GM19023 (cell line): Measurements from ENCODE around the gene MAP7D1.
"Not testable (repeated sequence)": the region's sequence is repeated elsewhere in the genome, so short reads cannot be mapped to it uniquely, and the experiment has no call there.

ENCODE experiments used
- ATAC-seq: cut with Tn5 transposase; IDR thresholded peaks from one replicate; pipeline ENCODE4 v1.9.1; 2021; ENCODE audit warnings: mild to moderate bottlenecking, moderate library complexity; ENCODE audit not compliant: unreplicated experiment

MAP7D1 gene

GRCh38 chr1:36151134-36151844 is 4.7 kb upstream of the MAP7D1 start:
- ATAC-seq, result no peak

DNA sequence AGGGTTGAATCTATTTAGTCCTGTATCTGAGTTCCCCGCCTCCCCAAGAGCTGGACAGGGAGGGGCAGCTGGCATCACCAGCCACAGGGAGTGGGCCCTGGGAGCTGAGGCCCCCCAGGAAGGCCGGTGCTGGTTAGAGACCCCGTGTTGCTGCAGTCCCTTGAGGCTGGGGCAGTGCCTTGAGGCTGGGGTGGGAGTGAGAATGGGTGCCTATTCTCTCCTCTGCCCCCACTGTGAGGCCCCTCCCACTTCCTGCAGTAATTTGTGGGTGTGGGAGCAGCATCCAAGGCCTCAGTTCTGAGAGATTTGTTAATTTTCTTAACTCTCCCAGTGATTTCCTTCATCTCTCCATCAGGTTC is 4.1 kb upstream of the MAP7D1 start:
- no peak for ATAC-seq

GRCh38 chr1:36153476-36153875 is 2.5 kb upstream of the MAP7D1 start:
- no peak for ATAC-seq

GRCh38 chr1:36154335-36154734 is 1.6 kb upstream of the MAP7D1 start:
- no peak for ATAC-seq

DNA sequence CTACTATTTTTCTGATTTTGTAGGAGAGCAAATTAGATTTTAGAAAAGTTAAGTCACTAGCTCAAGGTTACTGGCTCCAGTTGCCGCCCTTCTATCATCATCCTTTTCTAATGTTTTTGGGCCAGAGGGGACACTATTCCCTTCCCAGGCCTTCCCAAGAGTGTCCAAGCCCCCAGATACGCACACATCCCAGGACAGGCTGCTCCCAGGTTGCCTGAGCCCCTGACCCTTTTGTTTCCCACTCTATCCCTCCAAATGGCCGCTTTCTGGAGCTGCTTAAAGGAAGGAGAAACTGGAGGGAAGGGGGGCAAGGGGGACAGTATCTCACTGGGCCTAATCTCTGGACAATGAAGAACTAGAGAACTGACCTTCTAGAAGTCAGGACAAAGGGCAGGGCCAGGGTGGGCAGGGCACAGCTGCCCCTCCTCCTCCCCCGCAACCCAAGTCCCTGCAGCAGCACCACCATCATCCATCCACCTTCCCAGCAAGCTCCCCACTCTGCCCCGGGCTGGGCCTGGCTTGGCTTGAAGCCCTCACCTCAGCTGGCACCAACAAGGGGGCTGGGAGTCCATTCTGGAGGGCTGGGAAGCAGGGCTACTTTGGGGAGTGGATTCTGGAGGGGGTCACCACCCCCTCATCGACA is 1.1 kb upstream of the MAP7D1 start:
- ATAC-seq, result no peak

DNA sequence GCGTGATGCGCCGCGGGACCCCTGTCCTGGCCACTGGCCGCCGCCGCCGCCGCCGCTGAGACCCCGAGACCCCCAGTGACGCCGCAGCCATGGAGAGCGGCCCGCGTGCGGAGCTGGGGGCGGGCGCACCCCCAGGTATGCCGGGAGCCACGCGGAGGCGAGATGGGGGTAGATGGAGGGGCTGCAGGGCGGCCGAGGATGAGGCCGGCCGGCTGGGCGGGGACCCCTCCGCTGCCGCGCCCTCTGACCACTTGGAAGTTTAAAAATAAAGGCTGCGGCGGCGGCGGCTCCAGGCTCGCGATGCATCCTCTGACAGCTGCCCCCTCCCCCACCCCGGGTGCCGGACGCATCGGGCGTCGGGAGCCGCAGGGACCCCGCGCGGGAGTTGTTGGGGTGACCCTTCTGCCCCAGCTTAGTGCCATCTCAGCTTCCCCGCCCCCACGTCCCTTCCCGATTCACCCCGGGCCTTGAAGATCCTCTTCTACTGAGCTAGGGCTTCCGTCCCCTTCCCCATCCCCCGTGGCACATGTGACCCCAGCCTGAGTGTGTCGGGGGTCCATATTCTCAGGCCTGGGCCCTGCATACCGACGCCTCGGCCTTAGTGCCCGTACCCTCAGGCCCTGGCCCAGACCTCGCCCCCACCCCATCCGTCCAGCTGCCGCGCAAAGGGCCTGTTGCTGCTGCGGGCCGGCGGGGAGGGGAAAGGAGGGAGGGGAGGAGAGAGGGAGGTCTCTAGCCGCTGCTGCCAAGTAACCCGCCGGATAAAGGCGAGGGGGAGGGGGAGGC is 562 bp downstream of the MAP7D1 start:
- peak; percentile 21 for ATAC-seq

- ATAC-seq, result no peak
These were observed 1.3 kb downstream of the MAP7D1 start for GRCh38 chr1:36157115-36157903.

DNA sequence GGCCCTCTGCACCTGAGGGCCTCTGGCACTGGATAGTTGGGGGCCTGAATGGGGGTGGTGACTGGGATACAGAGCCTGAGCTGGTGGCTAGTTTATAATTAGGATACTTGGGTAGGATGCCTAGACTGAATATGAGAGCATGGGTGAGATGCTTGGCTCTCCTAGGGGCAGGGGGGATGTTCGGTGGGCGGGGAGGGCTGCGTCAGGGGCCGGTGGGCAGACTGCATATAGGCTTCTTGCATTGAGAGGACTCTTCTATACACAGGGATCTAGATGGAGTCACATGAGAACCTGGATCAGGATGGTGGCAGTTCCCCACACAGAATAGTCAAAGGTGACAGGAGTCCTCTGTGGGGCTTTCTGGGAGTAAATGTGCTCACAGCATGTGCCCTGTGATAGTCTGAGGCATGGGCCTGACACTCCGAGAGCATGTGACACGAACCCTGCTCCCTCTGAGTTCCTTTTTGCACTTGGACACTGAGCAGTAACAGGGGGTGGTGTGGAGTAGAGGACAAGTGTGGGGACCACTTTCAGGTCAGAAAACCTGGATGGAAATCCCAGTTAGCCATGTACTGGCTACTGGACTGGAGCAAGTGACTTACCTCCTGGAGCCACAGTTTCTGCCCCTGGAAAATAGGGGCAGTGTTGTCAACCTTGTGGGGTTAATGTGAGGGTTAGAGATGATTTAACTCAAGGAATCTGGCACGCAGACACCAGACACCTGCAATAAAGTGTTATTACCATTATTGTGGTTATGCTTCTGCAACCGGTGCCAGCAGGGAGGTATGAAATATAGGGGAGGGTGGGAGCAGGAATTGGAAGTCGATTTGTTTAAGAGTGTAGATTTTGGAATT is 2.2 kb downstream of the MAP7D1 start:
- no peak for ATAC-seq

GRCh38 chr1:36158827-36159252 is 2.9 kb downstream of the MAP7D1 start:
- not testable (repeated sequence) for ATAC-seq

DNA sequence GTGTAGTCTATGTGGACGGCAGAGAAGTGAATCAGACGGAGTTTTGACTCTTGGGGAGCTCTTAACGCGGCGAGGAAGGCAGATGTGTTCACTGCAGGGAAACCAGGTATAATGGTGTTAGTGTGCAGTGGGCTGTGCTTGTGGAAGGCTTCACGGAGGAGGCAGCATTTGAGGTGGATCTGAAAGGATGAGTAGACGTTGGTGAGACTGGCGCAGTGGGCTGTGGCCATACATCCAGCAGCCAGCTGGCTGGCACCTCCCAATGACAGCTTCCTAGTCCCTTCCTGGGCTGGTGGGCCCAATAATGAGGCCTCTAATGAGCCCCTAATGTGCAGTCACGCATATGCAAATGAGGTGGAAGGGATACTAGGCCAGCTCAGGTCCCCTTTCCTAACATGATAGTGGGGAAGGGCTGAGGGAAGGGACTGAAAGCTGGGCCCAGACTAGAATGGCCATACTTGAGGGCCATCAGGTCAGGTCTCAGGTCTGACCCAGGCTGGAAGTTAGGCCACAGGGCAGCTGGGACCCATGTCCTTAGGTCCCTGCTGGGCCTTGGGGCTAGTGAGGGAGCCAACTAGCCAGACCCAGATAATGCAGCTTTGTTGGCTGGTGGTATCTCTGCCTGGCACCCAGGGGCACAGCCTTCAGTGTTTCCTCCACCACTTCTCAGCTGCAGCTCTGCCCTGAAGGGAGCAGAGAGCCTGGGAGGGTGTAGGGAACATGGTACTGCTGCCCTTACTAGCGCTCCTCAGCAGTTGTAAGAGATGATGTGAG is 3.8 kb downstream of the MAP7D1 start:
- no peak for ATAC-seq

- ATAC-seq, result no peak
These were observed 4.5 kb downstream of the MAP7D1 start for GRCh38 chr1:36160388-36160948.

GRCh38 chr1:36160949-36161485 is 5.1 kb downstream of the MAP7D1 start:
- peak; percentile 44 for ATAC-seq

- ATAC-seq, result no peak
These were observed 5.9 kb downstream of the MAP7D1 start for GRCh38 chr1:36161641-36162531.

- no peak for ATAC-seq
These were observed 6.8 kb downstream of the MAP7D1 start for GRCh38 chr1:36162680-36163239.

DNA sequence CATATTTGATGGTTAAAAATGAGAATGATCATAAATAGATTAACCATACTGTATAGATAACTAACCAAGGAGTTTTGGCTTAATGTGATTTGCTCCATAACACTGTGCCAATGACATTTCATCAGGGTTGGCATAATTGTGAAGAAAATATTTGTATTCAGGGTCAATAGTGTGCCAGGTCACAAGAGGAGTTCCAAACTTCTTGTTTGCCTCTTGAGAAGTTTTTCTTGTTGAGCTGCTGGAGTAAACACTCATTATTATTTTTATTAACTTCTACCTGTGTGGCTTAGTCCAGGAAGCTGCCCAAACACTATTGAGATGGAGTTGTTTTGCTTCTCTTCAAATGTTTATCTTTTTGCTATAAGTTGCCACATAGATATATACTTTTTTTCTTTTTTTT is 7.5 kb downstream of the MAP7D1 start:
- ATAC-seq, result no peak

DNA sequence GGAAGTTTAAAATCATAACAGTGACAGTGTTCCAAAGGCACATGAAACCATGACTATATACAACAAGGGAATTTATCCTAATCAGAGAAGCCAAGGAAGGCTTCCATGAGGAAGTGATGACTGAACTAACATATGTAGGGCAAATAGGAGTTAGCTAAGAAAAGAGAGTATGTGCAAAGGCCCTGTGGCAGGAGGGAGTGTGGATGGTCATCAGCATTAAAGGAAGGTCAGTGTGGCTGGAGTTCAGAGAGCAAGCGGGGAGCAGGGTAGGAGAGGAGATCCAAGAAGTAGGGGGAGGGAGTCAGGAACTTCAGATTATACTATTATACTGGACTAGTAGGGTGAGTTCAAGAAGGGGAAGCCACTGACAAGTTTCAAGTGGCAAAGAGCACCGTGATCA is 8.4 kb downstream of the MAP7D1 start:
- ATAC-seq, result no peak

DNA sequence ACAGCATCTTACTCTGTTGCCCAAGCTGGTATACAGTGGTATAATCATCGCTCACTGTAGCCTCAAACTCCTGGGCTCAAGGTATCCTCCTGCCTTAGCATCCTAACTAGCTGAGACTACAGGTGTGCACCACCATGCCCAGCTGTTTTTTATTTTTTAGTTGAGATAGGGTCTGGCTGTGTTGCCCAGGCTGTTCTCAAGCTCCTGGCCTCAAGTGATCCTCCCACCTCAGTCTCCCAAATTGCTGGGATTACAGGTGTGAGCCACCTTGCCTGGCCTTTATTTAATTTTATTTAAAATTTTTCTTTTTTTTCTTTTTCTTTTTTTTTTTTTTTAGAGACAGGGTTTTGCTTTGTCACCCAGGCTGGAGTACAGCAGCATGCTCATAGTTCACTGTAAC is 9.2 kb downstream of the MAP7D1 start:
- ATAC-seq, result no peak

GRCh38 chr1:36166136-36166535 is 10.2 kb downstream of the MAP7D1 start:
- no peak for ATAC-seq
